GM12878 (cell line): ENCODE results near the gene TIMM9. TPM values are rescaled to one million over a fixed set of nuclear protein-coding genes. Genes with fewer than 3 reads are reported as not detected.

ENCODE experiments used
- ATAC-seq: fragments of 200-7000 bp; cut with Tn5 transposase; 3 replicates; pipeline ENCODE4 v1.9.1; 2020; ENCODE audit warnings: mild to moderate bottlenecking, moderate library complexity
- BruUV-seq: library from RNA; stranded (reverse); fragments of 400-500 nt; replicated peaks from 2 replicates; lab custom pipeline; 2021; lab: Mats Ljungman, UMichigan
- CTCF ChIA-PET: fragments of 300-600 bp; sonication (Branson Sonifier 250); formaldehyde crosslinking; extraction: SDS; loops from one replicate; lab custom pipeline; 2021; ENCODE audit warnings: inconsistent platforms; lab: Yijun Ruan, JAX
- POLR2A ChIA-PET: fragments of 350-600 bp; formaldehyde crosslinking; extraction: SDS; loops from one replicate; lab custom pipeline; 2021; ENCODE audit warnings: inconsistent platforms; lab: Charles Lee
- RAD21 ChIA-PET: fragments of 300-600 bp; sonication (Branson Sonifier 250); formaldehyde crosslinking; loops from one replicate; lab custom pipeline; 2023; ENCODE audit warnings: antibody characterized with exemption; ENCODE audit not compliant: unreplicated experiment; lab: Charles Lee
- SMC1A ChIA-PET: fragments of 300-600 bp; sonication (Branson Sonifier 250); formaldehyde crosslinking; loops from one replicate; lab custom pipeline; 2023; ENCODE audit not compliant: unreplicated experiment, uncharacterized antibody; lab: Charles Lee
- DNase-seq: peaks from one replicate; pipeline ENCODE4 v3.0.0-alpha.2; 2011; ENCODE audit warnings: low read depth, low spot score
- FAIRE-seq: peaks from 3 replicates; lab custom pipeline; 2011; peaks lifted over from hg19 to GRCh38; lab: Jason Lieb, UNC
- H2AFZ ChIP-seq: 2 replicates; pipeline ENCODE4 v1.6.0; 2011; ENCODE audit warnings: low read depth, low read length, control low read depth; ENCODE audit not compliant: control insufficient read depth
- H3K27ac ChIP-seq: 2 replicates; pipeline ENCODE4 v1.5.1; 2011; ENCODE audit warnings: control low read depth; ENCODE audit not compliant: control insufficient read depth, insufficient read depth
- H3K27me3 ChIP-seq, 2 experiments: replicated peaks in 1 of 2; 2 replicates each; pipeline versions ENCODE4 v1.6.0 to v1.6.1; 2011; ENCODE audit warnings: low read length in 1 of 2; ENCODE audit not compliant: control insufficient read depth in 2 of 2, insufficient read depth in 2 of 2
- H3K36me3 ChIP-seq, 2 experiments: 2 replicates each; pipeline ENCODE4 v1.5.1; 2011; ENCODE audit warnings: low read length in 1 of 2; ENCODE audit not compliant: control insufficient read depth in 2 of 2, insufficient read depth in 2 of 2
- H3K4me1 ChIP-seq: 2 replicates; pipeline ENCODE4 v1.6.1; 2011; ENCODE audit warnings: mild to moderate bottlenecking, low read length, moderate library complexity, mixed read lengths; ENCODE audit not compliant: control insufficient read depth, insufficient read depth
- H3K4me2 ChIP-seq: 2 replicates; pipeline ENCODE4 v1.6.0; 2011; ENCODE audit warnings: control low read depth; ENCODE audit not compliant: control insufficient read depth, insufficient read depth
- H3K4me3 ChIP-seq: fragments of 200-600 bp; sonication (generic); 2 replicates; pipeline ENCODE4 v1.5.1; 2016
- H3K79me2 ChIP-seq: 2 replicates; pipeline ENCODE4 v1.6.0; 2011; ENCODE audit warnings: low read length; ENCODE audit not compliant: control insufficient read depth, insufficient read depth
- H3K9ac ChIP-seq: 2 replicates; pipeline ENCODE4 v1.8.0; 2011; ENCODE audit warnings: low read length, control low read depth, mixed read lengths; ENCODE audit not compliant: control insufficient read depth, insufficient read depth
- H3K9me3 ChIP-seq: replicated peaks from 3 replicates; pipeline ENCODE4 v1.5.1; 2011; ENCODE audit warnings: mild to moderate bottlenecking, low read length; ENCODE audit not compliant: control insufficient read depth, insufficient read depth
- H4K20me1 ChIP-seq: 2 replicates; pipeline ENCODE4 v1.6.0; 2011; ENCODE audit not compliant: control insufficient read depth, insufficient read depth
- BACH1 ChIP-seq: fragments of 450-650 bp; IDR thresholded peaks from 2 replicates; pipeline ENCODE4 v1.6.1; 2017; ENCODE audit warnings: mild to moderate bottlenecking, borderline replicate concordance
- ETV6 ChIP-seq, 2 experiments: fragments of 450-650 bp in 1 of 2; IDR thresholded peaks in 1 of 2; conservative IDR thresholded peaks in 1 of 2; 2 replicates each; pipeline ENCODE4 v1.6.1; 2014; ENCODE audit warnings: antibody characterized with exemption in 1 of 2, borderline replicate concordance in 1 of 2, low read depth in 1 of 2, mild to moderate bottlenecking in 1 of 2, moderate library complexity in 1 of 2
- FOS ChIP-seq: IDR thresholded peaks from 3 replicates; pipeline ENCODE4 v1.6.1; 2011; ENCODE audit warnings: borderline replicate concordance; ENCODE audit not compliant: insufficient read length; ENCODE audit errors: extremely low read depth
- FOXM1 ChIP-seq: IDR thresholded peaks from 2 replicates; pipeline ENCODE4 v1.6.1; 2012; ENCODE audit warnings: low read depth, mild to moderate bottlenecking, inconsistent platforms, low read length, moderate library complexity
- HCFC1 ChIP-seq: fragments of 150-350 bp; IDR thresholded peaks from 2 replicates; pipeline ENCODE4 v1.6.1; 2014; ENCODE audit warnings: low read length
- HDAC2 ChIP-seq: fragments of 200-600 bp; sonication (generic); IDR thresholded peaks from 2 replicates; pipeline ENCODE4 v1.6.1; 2017
- LARP7 ChIP-seq: fragments of 450-650 bp; IDR thresholded peaks from 2 replicates; pipeline ENCODE4 v1.6.1; 2017; ENCODE audit warnings: mild to moderate bottlenecking
- MEF2B ChIP-seq: fragments of 450-650 bp; IDR thresholded peaks from 2 replicates; pipeline ENCODE4 v1.6.1; 2018; ENCODE audit warnings: mild to moderate bottlenecking, moderate library complexity; ENCODE audit not compliant: partially characterized antibody, poor library complexity, severe bottlenecking
- NFYA ChIP-seq: IDR thresholded peaks from 2 replicates; pipeline ENCODE4 v1.6.1; 2011; ENCODE audit warnings: low read depth, mild to moderate bottlenecking, low read length, improper control_type of control experiment, borderline replicate concordance
- NR2C2 ChIP-seq: IDR thresholded peaks from 2 replicates; pipeline ENCODE4 v1.6.1; 2011; ENCODE audit warnings: borderline replicate concordance, low read depth; ENCODE audit not compliant: control insufficient read depth, insufficient read length
- POLR2A ChIP-seq: IDR thresholded peaks from 2 replicates; pipeline ENCODE4 v1.6.1; 2011; ENCODE audit warnings: low read depth, mild to moderate bottlenecking, low read length
- POLR2AphosphoS5 ChIP-seq: IDR thresholded peaks from 2 replicates; pipeline ENCODE4 v1.6.1; 2011; ENCODE audit warnings: mild to moderate bottlenecking, low read length, inconsistent platforms
- RCOR1 ChIP-seq: conservative IDR thresholded peaks from 2 replicates; pipeline ENCODE4 v1.6.1; 2012; ENCODE audit warnings: low read depth, low read length, improper control_type of control experiment
- SUPT20H ChIP-seq: IDR thresholded peaks from 2 replicates; pipeline ENCODE4 v1.6.1; 2011; ENCODE audit warnings: low read depth, mild to moderate bottlenecking, low read length, moderate library complexity, borderline replicate concordance; ENCODE audit not compliant: control insufficient read depth
- ZNF207 ChIP-seq: fragments of 450-650 bp; IDR thresholded peaks from 2 replicates; pipeline ENCODE4 v1.6.1; 2014; ENCODE audit warnings: antibody characterized with exemption, mild to moderate bottlenecking, borderline replicate concordance
- ZNF217 ChIP-seq: fragments of 450-650 bp; IDR thresholded peaks from 2 replicates; pipeline ENCODE4 v1.6.1; 2017; ENCODE audit warnings: antibody characterized with exemption, mild to moderate bottlenecking
- WGBS: methylation state at CpG from one replicate; pipeline ENCODE4 v1.1.6; 2016; ENCODE audit warnings: low lambda C conversion rate; ENCODE audit not compliant: insufficient replicate concordance, insufficient coverage; ENCODE audit errors: missing lambda C conversion rate; 5-methylcytosine and 5-hydroxymethylcytosine counted together
- in situ Hi-C: fragments of 300-500 bp; cut with MboI; formaldehyde crosslinking; loops from 9 replicates; pipeline ENCODE4 v1.14.3; 2018; ENCODE audit warnings: mixed read lengths
- intact Hi-C: fragments of 100-400 bp; cut with micrococcal nuclease; formaldehyde crosslinking; loops from one replicate; pipeline ENCODE4 v1.14.2; 2022; ENCODE audit not compliant: unreplicated experiment
- polyA plus RNA-seq, 11 experiments: library from polyadenylated mRNA; depleted of rRNA in 4 of 11; unstranded in 6 of 11; stranded (reverse) in 5 of 11; fragments of >200 nt; fragmentation: Nextera tagmentation in 4 of 11; fragmentation: Illumina TruSeq in 1 of 11; extraction: Ambion mirVana in 4 of 11; extraction: Trizol in 1 of 11; gene quantifications; 1 replicate in 1 of 11; 2 replicates in 10 of 11; pipeline versions ENCODE4 v1.2.1 to v1.2.3, GENCODE V29; 2011 to 2016; ENCODE audit warnings: inconsistent platforms in 2 of 11, missing spikeins in 2 of 11, low read depth in 1 of 11
- total RNA-seq, 4 experiments: library from RNA; depleted of rRNA in 3 of 4; stranded (reverse); fragments of >200 nt in 3 of 4; fragmentation: Illumina TruSeq in 1 of 4; extraction: Trizol in 1 of 4; gene quantifications; 2 replicates each; pipeline versions ENCODE4 v1.2.1 to v1.2.3, GENCODE V29; 2013 to 2021
- TF ChIP-seq, protein P1 (sequence below): IDR thresholded peaks from 2 replicates; pipeline ENCODE4 v1.6.1; 2011; ENCODE audit warnings: borderline replicate concordance, low read depth, mild to moderate bottlenecking, moderate library complexity, mixed read lengths, low read length; ENCODE audit not compliant: insufficient read depth; ENCODE audit errors: extremely low read length

Gene TIMM9
- total and polyA plus RNA-seq, 10 of the 15 experiments (the other 5 are each of a cell fraction or from before 2014, with no cell fraction given): 36.6 to 116 (median 62.0) TPM

DNA sequence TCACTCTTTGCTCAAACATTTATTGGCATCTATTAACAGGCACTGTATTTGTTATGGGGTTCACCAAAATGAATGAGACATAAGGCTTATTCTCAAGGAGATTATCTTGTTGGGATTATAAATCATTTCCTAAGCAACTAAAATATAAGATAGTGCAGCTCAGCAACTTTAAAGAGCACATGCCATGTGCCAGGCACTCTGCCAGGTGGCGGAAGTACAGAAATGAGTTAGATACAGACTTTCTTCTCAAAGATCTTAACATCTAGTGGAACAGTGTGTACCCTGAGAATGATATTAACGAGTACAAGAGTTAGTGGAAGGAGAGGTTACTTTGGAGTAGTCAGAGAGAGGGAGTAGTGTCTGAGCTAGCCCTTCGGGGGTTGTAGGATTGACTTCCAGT, 60.0 kb downstream of the TIMM9 start:
- H3K4me2 ChIP-seq: no peak overlapping the region
- no peak overlapping the region for H3K9ac ChIP-seq
- in situ Hi-C loops (no loop called here), intact Hi-C loops (no loop called here)
- no peaks in the 10 kb centered on the region for H3K4me1 ChIP-seq
- peaks cover 3 to 6% of the 10 kb centered on the region in 2 experiments; a peak in 3 of 4 replicates for H3K36me3 ChIP-seq
- H3K79me2 ChIP-seq: no peaks in the 10 kb centered on the region
- H3K27ac ChIP-seq: no peak overlapping the region
- BruUV-seq: no TSS peak
- no peak for FAIRE-seq
- TF ChIP-seq POLR2A: no peak
- TF ChIP-seq FOXM1: no peak
- TF ChIP-seq SUPT20H: no peak
- no peak for TF ChIP-seq ZNF207
- no peak for TF ChIP-seq POLR2AphosphoS5
- ATAC-seq: no peak
- RAD21 ChIA-PET: no interaction called here
- SMC1A ChIA-PET: no interaction called here
- H3K4me3 ChIP-seq: no peak overlapping the region
- POLR2A ChIA-PET: no interaction called here
- no peaks in the 10 kb centered on the region for H4K20me1 ChIP-seq
- DNase-seq: no peak
- H3K27me3 ChIP-seq: no peaks in the 10 kb centered on the region
- 99% methylated on average over 3 of the region's 3 CpGs for WGBS
- no peaks in the 10 kb centered on the region for H3K9me3 ChIP-seq
- CTCF ChIA-PET: interaction anchor here (1.5 kb wide), 1 partner anchor 28 kb away, joined by 4 read pairs; the partner anchor contains the start of gene TOMM20L
- H2AFZ ChIP-seq: no peak overlapping the region

DNA sequence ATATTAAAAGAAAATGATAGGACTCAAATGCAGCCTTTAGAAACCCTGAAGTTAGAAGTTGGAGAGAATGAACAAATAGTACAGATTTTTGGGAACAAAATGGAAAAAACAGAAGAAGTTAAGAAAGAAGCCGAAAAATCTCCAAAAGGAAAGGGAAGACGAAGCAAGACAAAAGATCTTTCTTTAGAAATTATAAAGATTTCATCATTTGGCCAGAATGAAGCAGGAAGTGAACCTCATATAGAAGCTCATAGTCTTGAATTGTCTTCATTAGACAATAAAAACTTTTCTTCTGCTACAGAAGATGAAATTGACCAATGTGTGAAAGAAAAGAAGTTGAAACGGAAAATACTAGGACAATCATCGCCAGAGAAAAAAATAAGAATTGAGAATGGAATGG, 63.0 kb downstream of the TIMM9 start:
- no peak overlapping the region for H2AFZ ChIP-seq
- H3K27ac ChIP-seq: no peak overlapping the region
- H3K9ac ChIP-seq: no peak overlapping the region
- no peak overlapping the region for H3K4me3 ChIP-seq
- SMC1A ChIA-PET: interaction anchor here (0.7 to 1.2 kb wide), 4 partner anchors 9 to 696 kb away, joined by 3 read pairs; no protein-coding TSS in a partner anchor
- BruUV-seq: no TSS peak
- DNase-seq (no peak), ATAC-seq (no peak), FAIRE-seq (no peak)
- TF ChIP-seq HCFC1 (no peak), NFYA (no peak), POLR2A (no peak), ETV6 (conservative IDR thresholded peaks at IDR 0.05 in 1 of 2, IDR thresholded peaks at IDR 0.05 in 1 of 2; ENCODE audit: borderline replicate concordance in 1 of 2, low read depth in 1 of 2) (no peak), LARP7 (no peak), HDAC2 (no peak), BACH1 (no peak), ZNF217 (no peak), RCOR1 (no peak), MEF2B (no peak), NR2C2 (no peak), FOS (no peak)
- TF ChIP-seq, protein P1, sequence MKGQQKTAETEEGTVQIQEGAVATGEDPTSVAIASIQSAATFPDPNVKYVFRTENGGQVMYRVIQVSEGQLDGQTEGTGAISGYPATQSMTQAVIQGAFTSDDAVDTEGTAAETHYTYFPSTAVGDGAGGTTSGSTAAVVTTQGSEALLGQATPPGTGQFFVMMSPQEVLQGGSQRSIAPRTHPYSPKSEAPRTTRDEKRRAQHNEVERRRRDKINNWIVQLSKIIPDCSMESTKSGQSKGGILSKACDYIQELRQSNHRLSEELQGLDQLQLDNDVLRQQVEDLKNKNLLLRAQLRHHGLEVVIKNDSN: no peak
- POLR2A ChIA-PET: interaction anchor here (0.6 kb wide), 1 partner anchor 111 kb away, joined by 5 read pairs; no protein-coding TSS in a partner anchor
- intact Hi-C loops (no loop called here), in situ Hi-C loops (no loop called here)
- 94% methylated on average over 4 of the region's 4 CpGs for WGBS
- peaks cover 3 to 7% of the 10 kb centered on the region in 2 experiments; a peak in 2 of 4 replicates for H3K36me3 ChIP-seq
- no peaks in the 10 kb centered on the region for H3K27me3 ChIP-seq
- RAD21 ChIA-PET: no interaction called here
- H3K4me2 ChIP-seq: no peak overlapping the region
- H3K4me1 ChIP-seq: no peaks in the 10 kb centered on the region
- no peaks in the 10 kb centered on the region for H3K79me2 ChIP-seq
- H3K9me3 ChIP-seq: no peaks in the 10 kb centered on the region
- H4K20me1 ChIP-seq: no peaks in the 10 kb centered on the region
- CTCF ChIA-PET: interaction anchor here (0.6 to 1.6 kb wide), 4 partner anchors 29 to 1131 kb away, joined by 3 to 4 read pairs (median 3); partner anchors contain the start of gene ARID4A
